Stimulated activated CD8-positive, alpha-beta memory T cell treated with anti-CD3 and anti-CD28 coated beads, Interleukin-4, amount 100 ng/mL, for 4 hours (primary cell): ENCODE data around the gene CAMK4.
"Not testable (repeated sequence)": the region's sequence is repeated elsewhere in the genome, so short reads cannot be mapped to it uniquely, and the experiment has no call there.

Source experiments
- DNase-seq, 2 donors: peaks; one replicate each; pipeline ENCODE4 v3.0.0-alpha.2; 2020; ENCODE audit warnings: low read depth in 2 of 2, low spot score in 1 of 2

The CAMK4 gene

GRCh38 chr5:111256128-111256527 lies 31.9 kb downstream of the CAMK4 start:
- no peak for DNase-seq

GRCh38 chr5:111257610-111258009 lies 33.4 kb downstream of the CAMK4 start:
- not testable (repeated sequence) for DNase-seq

- no peak for DNase-seq
Observed at GRCh38 chr5:111259636-111260035, 35.5 kb downstream of the CAMK4 start.

GRCh38 chr5:111261610-111262009 lies 37.4 kb downstream of the CAMK4 start:
- DNase-seq, result no peak

- DNase-seq, result no peak
Observed at GRCh38 chr5:111262153-111262552, 38.0 kb downstream of the CAMK4 start.

GRCh38 chr5:111262815-111263214 lies 38.6 kb downstream of the CAMK4 start:
- no peak for DNase-seq

- DNase-seq, result no peak
Observed at GRCh38 chr5:111266491-111266890, 42.3 kb downstream of the CAMK4 start.

- DNase-seq, result no peak
Observed at GRCh38 chr5:111268300-111268699, 44.1 kb downstream of the CAMK4 start.

GRCh38 chr5:111271885-111272284 lies 47.7 kb downstream of the CAMK4 start:
- no peak for DNase-seq

- DNase-seq, result no peak
Observed at GRCh38 chr5:111277061-111277460, 52.9 kb downstream of the CAMK4 start.

GRCh38 chr5:111278858-111279504 lies 54.8 kb downstream of the CAMK4 start:
- DNase-seq, result peak; percentile 66 to 92

GRCh38 chr5:111280282-111280951 lies 56.2 kb downstream of the CAMK4 start:
- DNase-seq, result no peak

- no peak for DNase-seq
Observed at GRCh38 chr5:111282798-111283197, 58.6 kb downstream of the CAMK4 start.

- no peak for DNase-seq
Observed at GRCh38 chr5:111284825-111285224, 60.6 kb downstream of the CAMK4 start.

GRCh38 chr5:111294551-111294950 lies 70.4 kb downstream of the CAMK4 start:
- no peak for DNase-seq

GRCh38 chr5:111295649-111296048 lies 71.5 kb downstream of the CAMK4 start:
- no peak for DNase-seq

GRCh38 chr5:111296570-111296969 lies 72.4 kb downstream of the CAMK4 start:
- DNase-seq, result no peak

- no peak for DNase-seq
Observed at GRCh38 chr5:111299067-111299481, 74.9 kb downstream of the CAMK4 start.

GRCh38 chr5:111299831-111300432 lies 75.7 kb downstream of the CAMK4 start:
- DNase-seq, result no peak

- DNase-seq, result no peak
Observed at GRCh38 chr5:111301264-111301663, 77.1 kb downstream of the CAMK4 start.

- not testable (repeated sequence) for DNase-seq
Observed at GRCh38 chr5:111302043-111302442, 77.9 kb downstream of the CAMK4 start.

- no peak for DNase-seq
Observed at GRCh38 chr5:111308951-111309350, 84.8 kb downstream of the CAMK4 start.
